Left kidney (tissue), 2 donors: ENCODE data around the gene SIPA1L3. TPM values are rescaled to one million over a fixed set of nuclear protein-coding genes. Genes with fewer than 3 reads are reported as not detected.

Experiments
- DNase-seq: peaks from one replicate; pipeline ENCODE4 v3.0.0-alpha.2; 2013
- polyA plus RNA-seq: library from polyadenylated mRNA; unstranded; fragments of 120-200 nt; gene quantifications from one replicate; pipeline ENCODE4 v1.2.1, GENCODE V29; 2013; ENCODE audit not compliant: insufficient read length

SIPA1L3 gene
- polyA plus RNA-seq, 1 donor: 27.7 TPM

GRCh38 chr19:38190793-38191192 lies 283.8 kb downstream of the SIPA1L3 start:
- no peak for DNase-seq

GRCh38 chr19:38191747-38192146 lies 284.7 kb downstream of the SIPA1L3 start:
- DNase-seq: no peak

GRCh38 chr19:38193445-38193844 lies 286.4 kb downstream of the SIPA1L3 start:
- DNase-seq: no peak

- no peak for DNase-seq
These were observed 287.2 kb downstream of the SIPA1L3 start for GRCh38 chr19:38194061-38194701.

- DNase-seq: no peak
These were observed 288.2 kb downstream of the SIPA1L3 start for GRCh38 chr19:38195237-38195636.

- DNase-seq: no peak
These were observed 289.3 kb downstream of the SIPA1L3 start for GRCh38 chr19:38196245-38196837.

- no peak for DNase-seq
These were observed 290.1 kb downstream of the SIPA1L3 start for GRCh38 chr19:38196948-38197656.

- no peak for DNase-seq
These were observed 291.1 kb downstream of the SIPA1L3 start for GRCh38 chr19:38197937-38198704.

- no peak for DNase-seq
These were observed 292.3 kb downstream of the SIPA1L3 start for GRCh38 chr19:38199340-38199739.

- DNase-seq: no peak
These were observed 294.7 kb downstream of the SIPA1L3 start for GRCh38 chr19:38201731-38202130.

GRCh38 chr19:38202504-38202903 lies 295.5 kb downstream of the SIPA1L3 start:
- DNase-seq: no peak

GRCh38 chr19:38203197-38203596 lies 296.2 kb downstream of the SIPA1L3 start:
- no peak for DNase-seq

- no peak for DNase-seq
These were observed 297.1 kb downstream of the SIPA1L3 start for GRCh38 chr19:38204096-38204495.

- DNase-seq: no peak
These were observed 297.7 kb downstream of the SIPA1L3 start for GRCh38 chr19:38204728-38205127.

GRCh38 chr19:38206006-38206745 lies 299.2 kb downstream of the SIPA1L3 start:
- DNase-seq: no peak

GRCh38 chr19:38206928-38207327 lies 299.9 kb downstream of the SIPA1L3 start:
- DNase-seq: no peak

GRCh38 chr19:38207543-38207942 lies 300.5 kb downstream of the SIPA1L3 start:
- no peak for DNase-seq

- no peak for DNase-seq
These were observed 301.6 kb downstream of the SIPA1L3 start for GRCh38 chr19:38208571-38208970.

- no peak for DNase-seq
These were observed 302.1 kb downstream of the SIPA1L3 start for GRCh38 chr19:38209152-38209551.

GRCh38 chr19:38209671-38210457 lies 302.9 kb downstream of the SIPA1L3 start:
- no peak for DNase-seq

GRCh38 chr19:38210458-38210987 lies 303.5 kb downstream of the SIPA1L3 start:
- DNase-seq: no peak
